D721Med (cell line): ENCODE measurements around the gene RANBP1.
A peak's percentile ranks its signal among the peaks of the same experiment; 100 is the strongest.

Experiments used
- DNase-seq: peaks from one replicate; pipeline ENCODE4 v3.0.0; 2011; ENCODE audit warnings: low spot score; ENCODE audit not compliant: insufficient read length
- FAIRE-seq: peaks from 2 replicates; lab custom pipeline; 2011; peaks lifted over from hg19 to GRCh38; lab: Jason Lieb, UNC
- CTCF ChIP-seq: IDR thresholded peaks from 2 replicates; pipeline ENCODE4 v1.5.1; 2012; ENCODE audit warnings: mild to moderate bottlenecking, control low read depth; ENCODE audit not compliant: insufficient read depth; ENCODE audit errors: missing control alignments

Gene RANBP1

GRCh38 chr22:20110359-20110985, 5.4 kb upstream of the RANBP1 start:
- TF ChIP-seq CTCF: no peak
- DNase-seq (no peak), FAIRE-seq (no peak)

DNA sequence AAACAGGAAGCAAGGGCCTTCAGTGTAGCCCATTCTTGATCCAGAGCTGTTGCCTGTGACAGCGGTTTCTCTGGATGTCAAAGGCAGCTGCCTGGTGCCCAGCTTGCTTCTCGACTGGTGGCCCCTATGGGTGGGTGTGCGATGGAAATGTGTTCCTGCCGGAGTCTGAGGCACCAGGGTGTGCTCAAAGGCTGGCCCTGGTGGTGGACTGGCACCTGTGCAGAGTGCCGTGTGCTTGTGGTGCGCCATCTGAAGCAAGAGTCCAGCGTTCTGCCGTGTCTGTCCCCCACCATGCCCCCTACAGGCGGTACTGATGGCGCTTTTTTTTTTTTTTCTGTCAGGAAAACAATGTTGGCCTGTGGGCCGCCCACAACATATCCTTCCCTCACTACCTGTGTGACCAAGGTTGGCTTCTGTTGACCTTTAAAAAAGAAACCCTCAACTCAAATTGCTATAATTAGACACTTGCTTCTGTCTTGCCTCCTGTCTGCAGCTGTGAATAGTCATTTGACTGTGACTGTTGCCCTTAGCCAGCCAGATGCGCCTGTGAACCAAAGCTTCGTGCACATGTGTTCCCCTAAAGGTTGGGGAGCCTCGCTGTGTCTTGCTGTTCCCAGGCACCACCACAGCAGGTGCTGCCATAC, 4.7 kb upstream of the RANBP1 start:
- FAIRE-seq (no peak), DNase-seq (no peak)
- peak; percentile 24 for TF ChIP-seq CTCF

- no peak for FAIRE-seq
- no peak for DNase-seq
- no peak for TF ChIP-seq CTCF
Observed at GRCh38 chr22:20111689-20112622, 3.9 kb upstream of the RANBP1 start.

DNA sequence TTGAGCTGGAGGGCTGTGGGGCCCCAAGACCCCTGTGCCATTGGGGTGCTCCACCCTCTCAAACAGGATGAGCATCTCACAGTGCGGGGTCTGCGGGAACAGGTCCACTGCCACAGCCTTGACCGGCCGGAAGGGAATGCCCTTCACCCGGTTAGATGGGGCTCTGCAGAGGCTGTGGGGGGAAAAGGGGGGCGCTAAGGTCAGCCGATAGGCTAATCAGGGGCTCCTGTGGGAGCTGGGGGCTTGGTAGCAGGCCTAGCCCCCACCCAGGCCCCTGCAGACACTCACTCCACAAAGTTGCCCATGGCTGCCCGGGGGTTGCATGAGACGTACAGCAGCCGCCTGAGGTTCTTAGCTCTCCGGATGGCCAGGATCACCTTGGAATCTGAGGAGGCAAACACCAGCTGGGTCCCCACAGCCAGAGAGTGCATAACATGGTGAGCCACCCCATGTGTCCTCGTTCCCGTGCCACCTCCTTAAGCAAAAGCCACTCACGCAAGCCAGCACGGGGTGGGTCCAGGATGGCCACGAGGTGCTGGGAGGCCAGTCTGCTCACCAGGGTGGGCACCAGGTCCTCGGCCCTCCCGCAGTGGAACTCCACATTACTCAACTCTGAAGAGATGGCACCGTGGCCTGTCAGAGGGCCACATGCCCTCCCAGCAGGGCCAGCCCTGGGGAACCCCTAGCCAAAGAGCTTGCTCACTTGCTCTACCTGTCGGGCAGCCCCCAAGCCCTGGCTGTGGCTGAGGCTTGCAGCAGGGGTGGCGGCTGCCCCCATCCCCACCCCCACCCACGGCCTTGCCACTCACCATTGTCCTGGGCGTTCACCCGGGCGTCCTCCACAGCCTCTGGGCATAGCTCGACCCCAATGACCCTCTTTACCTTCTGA, 3.0 kb upstream of the RANBP1 start:
- FAIRE-seq: no peak
- TF ChIP-seq CTCF: no peak
- no peak for DNase-seq

DNA sequence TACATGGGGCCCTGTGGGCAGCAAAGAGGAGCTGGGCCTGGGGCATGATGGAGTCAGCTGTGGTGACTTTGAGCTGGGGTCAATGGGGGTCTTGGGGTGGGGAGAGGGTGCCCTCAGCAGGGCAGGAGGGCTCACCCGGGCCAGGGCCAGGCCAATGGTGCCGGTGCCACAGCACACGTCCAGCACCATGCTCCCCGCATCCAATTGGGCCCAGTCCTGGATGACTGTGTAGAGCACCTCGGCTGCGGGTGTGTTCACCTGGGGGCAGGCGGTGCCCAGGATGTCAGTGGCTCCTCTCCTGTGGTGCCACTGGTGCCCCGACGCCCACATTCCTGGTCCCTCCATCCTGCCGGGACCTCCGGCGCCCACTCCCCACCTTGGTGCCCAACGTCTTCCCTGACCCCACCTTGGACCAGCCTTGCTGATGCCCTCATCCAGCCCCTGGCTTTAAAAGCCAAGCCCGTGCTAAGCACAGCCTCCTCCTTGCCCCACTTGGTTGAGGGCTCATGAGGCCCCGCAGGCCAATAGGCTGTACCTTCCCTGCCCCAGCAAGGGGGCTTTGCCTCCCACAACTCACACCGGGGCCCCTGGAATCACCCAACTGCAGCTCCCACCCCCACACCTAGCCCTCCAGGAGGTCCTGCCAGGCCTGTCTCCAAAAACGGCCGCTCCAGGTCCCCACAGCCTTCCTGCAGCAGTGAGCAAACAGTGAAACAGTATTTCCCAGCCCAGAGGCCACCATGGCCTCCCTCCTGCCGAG, 2.2 kb upstream of the RANBP1 start:
- no peak for TF ChIP-seq CTCF
- FAIRE-seq (no peak), DNase-seq (no peak)
